Esophagus squamous epithelium (tissue), 5 donors: ENCODE results near the gene DSCAML1. TPM values are rescaled to one million over a fixed set of nuclear protein-coding genes. Genes with fewer than 3 reads are reported as not detected.

ENCODE experiments used
- DNase-seq: peaks from one replicate; lab custom pipeline; 2025; lab: John Stamatoyannopoulos, UW
- H3K27ac ChIP-seq, 4 donors: fragments of 200-600 bp; sonication (generic); one replicate each; pipeline ENCODE4 v1.5.1; 2016 to 2019; ENCODE audit warnings: mild to moderate bottlenecking in 1 of 4
- H3K27me3 ChIP-seq, 4 donors: fragments of 200-600 bp; sonication (generic); 1 replicate in 3 of 4; 2 replicates in 1 of 4; pipeline versions ENCODE4 v1.5.1 to v1.6.0; 2017 to 2021; ENCODE audit warnings: antibody characterized with exemption in 1 of 4
- H3K36me3 ChIP-seq, 3 donors: fragments of 200-600 bp; sonication (generic); one replicate each; pipeline ENCODE4 v1.5.1; 2016 to 2019
- H3K4me1 ChIP-seq, 3 donors: fragments of 200-600 bp; sonication (generic); one replicate each; pipeline ENCODE4 v1.5.1; 2017 to 2019
- H3K4me3 ChIP-seq, 4 donors: fragments of 200-600 bp; sonication (generic); 1 replicate in 3 of 4; 2 replicates in 1 of 4; pipeline ENCODE4 v1.5.1; 2016 to 2019; ENCODE audit warnings: mild to moderate bottlenecking in 2 of 4, moderate library complexity in 1 of 4
- H3K9me3 ChIP-seq, 3 donors: fragments of 200-600 bp; sonication (generic); one replicate each; pipeline ENCODE4 v1.5.1; 2016 to 2019
- CTCF ChIP-seq, 6 experiments: fragments of 450-650 bp in 4 of 6; fragments of 200-600 bp in 2 of 6; sonication (generic) in 2 of 6; IDR thresholded peaks; one replicate each; pipeline ENCODE4 v1.5.1; 2016 to 2019; ENCODE audit warnings: antibody characterized with exemption in 6 of 6, mild to moderate bottlenecking in 4 of 6, moderate library complexity in 4 of 6
- POLR2A ChIP-seq, 4 donors: fragments of 450-650 bp; IDR thresholded peaks; one replicate each; pipeline ENCODE4 v1.6.1; 2017; ENCODE audit warnings: antibody characterized with exemption in 4 of 4, mild to moderate bottlenecking in 4 of 4, moderate library complexity in 3 of 4
- WGBS, 2 donors: methylation state at CpG; one replicate each; pipeline ENCODE4 v1.1.5; 2018; 5-methylcytosine and 5-hydroxymethylcytosine counted together
- intact Hi-C: fragments of 100-400 bp; cut with DNase I; formaldehyde crosslinking; loops from one replicate; pipeline ENCODE4 v1.15.0; 2022
- total RNA-seq, 4 donors: library from RNA; depleted of rRNA; stranded (reverse); fragments of >200 nt; gene quantifications; one replicate each; pipeline ENCODE4 v1.1.0, GENCODE V29; 2016
- donor health status: DM: yes; HTN: yes; CAD: no.

DSCAML1 gene
- total RNA-seq, 4 donors from 2014 or later = 0.04 to 0.19 TPM; not detected in 2

- intact Hi-C loops = no loop called here
- Histone ChIP-seq H3K36me3 (no peaks in the 10 kb centered on the region), H3K27ac (no peak overlapping the region), H3K4me3 (no peak overlapping the region), H3K9me3 (no peaks in the 10 kb centered on the region), H3K4me1 (peaks cover 0 to 27% (median 0%) of the 10 kb centered on the region in 3 donors), H3K27me3 (peaks cover 0 to 29% (median 0%) of the 10 kb centered on the region in 4 donors)
- no peak for TF ChIP-seq CTCF (IDR thresholded peaks at IDR 0.05)
- TF ChIP-seq POLR2A (IDR thresholded peaks at IDR 0.05) = no peak
- DNase-seq = no peak
- WGBS, 2 donors = 16 to 42% methylated on average over 1 of the region's 1 CpG
These were observed 8.0 kb upstream of the DSCAML1 start for GRCh38 chr11:117805045-117805444.

GRCh38 chr11:117803896-117804295 lies 6.9 kb upstream of the DSCAML1 start:
- Histone ChIP-seq H3K9me3 (no peaks in the 10 kb centered on the region), H3K4me1 (peaks cover 0 to 20% (median 0%) of the 10 kb centered on the region in 3 donors), H3K36me3 (no peaks in the 10 kb centered on the region), H3K27ac (no peak overlapping the region), H3K27me3 (peaks cover 0 to 28% (median 0%) of the 10 kb centered on the region in 4 donors), H3K4me3 (no peak overlapping the region)
- no peak for DNase-seq
- intact Hi-C loops = no loop called here
- WGBS, 2 donors = 85 to 100% methylated on average over 1 to 7 of the region's 8 CpGs
- TF ChIP-seq POLR2A (IDR thresholded peaks at IDR 0.05) (no peak), CTCF (IDR thresholded peaks at IDR 0.05) (no peak)

GRCh38 chr11:117799634-117800033 lies 2.6 kb upstream of the DSCAML1 start:
- Histone ChIP-seq H3K4me3 (no peak overlapping the region), H3K27ac (no peak overlapping the region), H3K27me3 (peaks cover 9 to 53% (median 18%) of the 10 kb centered on the region in 4 donors), H3K4me1 (peaks cover 11 to 26% (median 20%) of the 10 kb centered on the region in 3 donors), H3K9me3 (no peaks in the 10 kb centered on the region), H3K36me3 (no peaks in the 10 kb centered on the region)
- 49 to 58% methylated on average over 4 to 5 of the region's 5 CpGs for WGBS, 2 donors
- intact Hi-C loops = no loop called here
- TF ChIP-seq POLR2A (IDR thresholded peaks at IDR 0.05) (no peak), CTCF (IDR thresholded peaks at IDR 0.05) (no peak)
- no peak for DNase-seq

GRCh38 chr11:117796456-117796871 lies 552 bp downstream of the DSCAML1 start:
- intact Hi-C loops = no loop called here
- DNase-seq = no peak
- TF ChIP-seq CTCF (IDR thresholded peaks at IDR 0.05) (no peak), POLR2A (IDR thresholded peaks at IDR 0.05) (no peak)
- Histone ChIP-seq H3K4me3 (peak overlapping the region; percentile 16 to 64 (median 39)), H3K9me3 (no peaks in the 10 kb centered on the region), H3K27ac (no peak overlapping the region), H3K27me3 (peaks cover 9 to 85% (median 19%) of the 10 kb centered on the region in 4 donors), H3K4me1 (peaks cover 11 to 26% (median 20%) of the 10 kb centered on the region in 3 donors), H3K36me3 (no peaks in the 10 kb centered on the region)
- WGBS, 2 donors = 0% methylated on average over 2 of the region's 35 CpGs; no CpG with 5 or more reads in 1 of the 2 donors

- H3K9me3 ChIP-seq = no peaks in the 10 kb centered on the region
- H3K36me3 ChIP-seq = no peaks in the 10 kb centered on the region
- no peak for DNase-seq
- WGBS, 2 donors = 7 to 9% methylated on average over 7 to 20 of the region's 53 CpGs
- no peak for TF ChIP-seq CTCF (IDR thresholded peaks at IDR 0.05)
- no peak for TF ChIP-seq POLR2A (IDR thresholded peaks at IDR 0.05)
- H3K27ac ChIP-seq = no peak overlapping the region
- intact Hi-C loops = no loop called here
- peaks cover 11 to 26% (median 20%) of the 10 kb centered on the region in 3 donors for H3K4me1 ChIP-seq
- peaks cover 9 to 91% (median 19%) of the 10 kb centered on the region in 4 donors for H3K27me3 ChIP-seq
- peak overlapping the region in 3 of 4 donors; percentile 29 to 64 (median 49) for H3K4me3 ChIP-seq
These were observed 1.2 kb downstream of the DSCAML1 start for GRCh38 chr11:117795638-117796455.
